HEK293T (cell line): ENCODE measurements around the gene LIAS.

Experiments used
- BHLHE40 ChIP-seq: fragments of 450-650 bp; IDR thresholded peaks from 2 replicates; pipeline ENCODE4 v1.6.1; 2016; ENCODE audit warnings: mild to moderate bottlenecking, moderate library complexity, borderline replicate concordance
- ELF4 ChIP-seq: fragments of 450-650 bp; IDR thresholded peaks from 2 replicates; pipeline ENCODE4 v1.6.1; 2017; ENCODE audit warnings: antibody characterized with exemption
- FOXA1 ChIP-seq: fragments of 450-650 bp; IDR thresholded peaks from 2 replicates; pipeline ENCODE4 v1.6.1; 2016; ENCODE audit warnings: mild to moderate bottlenecking
- FOXM1 ChIP-seq: fragments of 450-650 bp; IDR thresholded peaks from 2 replicates; pipeline ENCODE4 v1.6.1; 2017; ENCODE audit warnings: mild to moderate bottlenecking, borderline replicate concordance
- LEF1 ChIP-seq: fragments of 450-650 bp; IDR thresholded peaks from 2 replicates; pipeline ENCODE4 v1.6.1; 2017; ENCODE audit warnings: mild to moderate bottlenecking, borderline replicate concordance
- SP1 ChIP-seq: fragments of 450-650 bp; IDR thresholded peaks from 2 replicates; pipeline ENCODE4 v1.6.1; 2017
- ZNF384 ChIP-seq: fragments of 450-650 bp; IDR thresholded peaks from 2 replicates; pipeline ENCODE4 v1.6.1; 2016

DNA sequence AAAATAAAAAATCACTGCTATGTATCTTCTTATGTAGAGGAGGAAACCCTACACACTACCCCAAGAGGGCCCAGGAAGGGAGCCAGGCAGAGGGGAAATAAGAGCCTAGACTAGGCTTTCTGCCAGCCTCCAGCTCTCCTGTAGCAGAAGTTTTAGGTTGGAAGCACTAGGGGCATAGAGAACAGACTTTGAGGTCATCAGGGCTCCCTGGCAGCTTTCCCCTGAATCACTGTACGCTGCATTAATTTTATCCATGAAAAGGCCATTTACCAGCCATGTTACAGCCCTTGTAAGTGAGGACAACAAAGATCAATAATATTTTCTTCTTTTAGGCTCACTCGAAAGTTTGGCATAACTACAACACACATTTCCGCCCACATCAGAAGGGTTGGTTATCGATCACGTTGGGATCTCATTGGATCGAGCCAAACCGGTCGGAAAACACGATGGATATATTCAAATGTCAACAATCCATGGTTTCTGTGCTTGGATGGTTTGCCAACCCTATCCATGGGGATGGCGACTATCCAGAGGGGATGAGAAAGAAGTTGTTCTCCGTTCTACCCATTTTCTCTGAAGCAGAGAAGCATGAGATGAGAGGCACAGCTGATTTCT lies 24.9 kb upstream of the LIAS start:
- TF ChIP-seq SP1 (no peak), BHLHE40 (no peak), ZNF384 (no peak), LEF1 (no peak), FOXM1 (no peak), FOXA1 (no peak), ELF4 (no peak)
